NOMO-1 (cell line): ENCODE data around the gene BMP2.

Source experiments
- DNase-seq, 2 experiments: peaks; one replicate each; lab custom pipeline; 2025; ENCODE audit not compliant: unreplicated experiment in 2 of 2; lab: John Stamatoyannopoulos, UW

The BMP2 gene

GRCh38 chr20:6767536-6768227, at the start of gene BMP2:
TSS of gene BMP2 (plus strand) at chr20:6767686. CDS start at chr20:6770127, 2,441 bp downstream.
- peak; percentile 55 to 64 for DNase-seq

GRCh38 chr20:6718662-6719368, 48.7 kb upstream of the BMP2 start:
- peak in 1 of 2 experiments; percentile 41 for DNase-seq

- no peak for DNase-seq
These were observed 48.1 kb upstream of the BMP2 start for GRCh38 chr20:6719369-6719721.

GRCh38 chr20:6726761-6727160, 40.7 kb upstream of the BMP2 start:
- no peak for DNase-seq

GRCh38 chr20:6730672-6731328, 36.7 kb upstream of the BMP2 start:
- DNase-seq, result no peak

- no peak for DNase-seq
These were observed 35.5 kb upstream of the BMP2 start for GRCh38 chr20:6732001-6732447.

GRCh38 chr20:6732851-6733250, 34.6 kb upstream of the BMP2 start:
- DNase-seq, result no peak

GRCh38 chr20:6733965-6734364, 33.5 kb upstream of the BMP2 start:
- DNase-seq, result no peak

GRCh38 chr20:6735942-6736845, 31.3 kb upstream of the BMP2 start:
- DNase-seq, result no peak

- DNase-seq, result no peak
These were observed 28.1 kb upstream of the BMP2 start for GRCh38 chr20:6739406-6739805.

- DNase-seq, result no peak
These were observed 27.4 kb upstream of the BMP2 start for GRCh38 chr20:6740096-6740495.

GRCh38 chr20:6744180-6744579, 23.3 kb upstream of the BMP2 start:
- DNase-seq, result peak; percentile 15 to 43

- DNase-seq, result no peak
These were observed 22.7 kb upstream of the BMP2 start for GRCh38 chr20:6744805-6745204.

- peak in 1 of 2 experiments; percentile 5 for DNase-seq
These were observed 20.4 kb upstream of the BMP2 start for GRCh38 chr20:6746901-6747609.

GRCh38 chr20:6750438-6750837, 17.0 kb upstream of the BMP2 start:
- DNase-seq, result no peak

- no peak for DNase-seq
These were observed 10.5 kb upstream of the BMP2 start for GRCh38 chr20:6756693-6757595.

- no peak for DNase-seq
These were observed 2.9 kb upstream of the BMP2 start for GRCh38 chr20:6764619-6765018.

- peak; percentile 38 to 54 for DNase-seq
These were observed 1.9 kb upstream of the BMP2 start for GRCh38 chr20:6765469-6766058.

- DNase-seq, result no peak
These were observed 1.1 kb upstream of the BMP2 start for GRCh38 chr20:6766433-6766832.
